GM18498 (cell line): ENCODE measurements around the gene ITLN1.
"Not testable (repeated sequence)": the region's sequence is repeated elsewhere in the genome, so short reads cannot be mapped to it uniquely, and the experiment has no call there.

Experiments used
- ATAC-seq: cut with Tn5 transposase; IDR thresholded peaks from one replicate; pipeline ENCODE4 v1.9.1; 2021; ENCODE audit warnings: mild to moderate bottlenecking, moderate library complexity; ENCODE audit not compliant: unreplicated experiment

ITLN1 gene

GRCh38 chr1:160883581-160884513 lies 1.1 kb downstream of the ITLN1 start:
- ATAC-seq, result no peak

GRCh38 chr1:160882582-160882981 lies 2.4 kb downstream of the ITLN1 start:
- no peak for ATAC-seq

- ATAC-seq, result not testable (repeated sequence)
Observed at GRCh38 chr1:160881264-160881663, 3.7 kb downstream of the ITLN1 start.

GRCh38 chr1:160880216-160880615 lies 4.8 kb downstream of the ITLN1 start:
- ATAC-seq, result no peak

- no peak for ATAC-seq
Observed at GRCh38 chr1:160879056-160879455, 5.9 kb downstream of the ITLN1 start.

- no peak for ATAC-seq
Observed at GRCh38 chr1:160877221-160877620, 7.8 kb downstream of the ITLN1 start.

- ATAC-seq, result no peak
Observed at GRCh38 chr1:160876311-160876710, 8.7 kb downstream of the ITLN1 start.

GRCh38 chr1:160875591-160875990 lies 9.4 kb downstream of the ITLN1 start:
- not testable (repeated sequence) for ATAC-seq

- no peak for ATAC-seq
Observed at GRCh38 chr1:160874935-160875334, 10.0 kb downstream of the ITLN1 start.

GRCh38 chr1:160868141-160868540 lies 16.8 kb downstream of the ITLN1 start:
- no peak for ATAC-seq

GRCh38 chr1:160867651-160868050 lies 17.3 kb downstream of the ITLN1 start:
- ATAC-seq, result not testable (repeated sequence)

- no peak for ATAC-seq
Observed at GRCh38 chr1:160866695-160867260, 18.2 kb downstream of the ITLN1 start.

GRCh38 chr1:160866001-160866694 lies 18.8 kb downstream of the ITLN1 start:
- ATAC-seq, result no peak

- no peak for ATAC-seq
Observed at GRCh38 chr1:160865337-160865736, 19.6 kb downstream of the ITLN1 start.

GRCh38 chr1:160864173-160864572 lies 20.8 kb downstream of the ITLN1 start:
- no peak for ATAC-seq

- no peak for ATAC-seq
Observed at GRCh38 chr1:160863774-160864131, 21.2 kb downstream of the ITLN1 start.

GRCh38 chr1:160863061-160863773 lies 21.8 kb downstream of the ITLN1 start:
- no peak for ATAC-seq

GRCh38 chr1:160862203-160863060 lies 22.5 kb downstream of the ITLN1 start, which contains the start of gene CD244:
Gene CD244 (minus strand): TSS chr1:160862887. CDS start chr1:160862677, 210 bp downstream.
- peak; percentile 67 for ATAC-seq

- no peak for ATAC-seq
Observed at GRCh38 chr1:160860840-160861505, 24.0 kb downstream of the ITLN1 start.
